ENCODE measurements around the gene TLE4. TPM values are rescaled to one million over a fixed set of nuclear protein-coding genes. Genes with fewer than 3 reads are reported as not detected.

Gene TLE4
- total and polyA plus RNA-seq, 2 experiments from 2014 or later = 29.6 to 38.4 TPM

DNA sequence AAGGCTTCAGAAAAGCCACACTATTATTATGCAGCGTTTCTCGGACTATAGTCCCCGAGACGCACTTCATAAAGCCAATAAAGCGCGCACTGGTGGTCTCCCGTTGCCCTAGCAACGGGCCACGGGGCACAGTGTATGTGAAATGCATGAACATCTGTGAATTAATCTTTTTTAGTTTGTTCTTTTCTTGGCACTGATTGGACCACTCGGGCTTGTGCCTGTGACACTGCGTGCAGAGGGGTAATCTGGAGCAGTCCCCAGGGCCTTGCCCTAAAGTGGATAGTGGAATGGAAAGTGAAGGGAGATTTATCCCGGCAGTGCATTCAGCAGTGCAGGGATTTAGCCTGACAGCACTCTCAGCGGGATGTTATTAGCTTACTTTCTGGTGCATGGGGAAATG, 92.1 kb downstream of the TLE4 start:
- DNase-seq (ENCODE audit: low spot score) = no peak
- Histone ChIP-seq H3K27ac (no peak overlapping the region), H3K4me1 (ENCODE audit: insufficient read depth) (peaks cover 18% of the 10 kb centered on the region), H4K20me1 (ENCODE audit: insufficient read depth, poor library complexity, severe bottlenecking) (no peaks in the 10 kb centered on the region), H3K27me3 (no peaks in the 10 kb centered on the region), H3K9me2 (replicated peaks; ENCODE audit: insufficient read depth) (no peaks in the 10 kb centered on the region), H3K4me2 (peak overlapping the region; percentile 29), H3K36me3 (replicated peaks; ENCODE audit: insufficient read depth, low read depth) (no peaks in the 10 kb centered on the region), H2AFZ (no peak overlapping the region), H3K79me2 (peaks cover 4% of the 10 kb centered on the region), H3K9me3 (ENCODE audit: low read depth) (no peaks in the 10 kb centered on the region), H3K4me3 (no peak overlapping the region)
- TF ChIP-seq EZH2phosphoT487 (IDR thresholded peaks at IDR 0.05; ENCODE audit: low read depth, severe bottlenecking, unreplicated experiment) (no peak), EZH2 (IDR thresholded peaks at IDR 0.05; ENCODE audit: borderline replicate concordance) (no peak), CTCF (IDR thresholded peaks at IDR 0.05; ENCODE audit: poor library complexity) (no peak)
- 63% methylated on average over 13 of the region's 13 CpGs for WGBS (ENCODE audit: low lambda C conversion rate, missing lambda C conversion rate)

DNA sequence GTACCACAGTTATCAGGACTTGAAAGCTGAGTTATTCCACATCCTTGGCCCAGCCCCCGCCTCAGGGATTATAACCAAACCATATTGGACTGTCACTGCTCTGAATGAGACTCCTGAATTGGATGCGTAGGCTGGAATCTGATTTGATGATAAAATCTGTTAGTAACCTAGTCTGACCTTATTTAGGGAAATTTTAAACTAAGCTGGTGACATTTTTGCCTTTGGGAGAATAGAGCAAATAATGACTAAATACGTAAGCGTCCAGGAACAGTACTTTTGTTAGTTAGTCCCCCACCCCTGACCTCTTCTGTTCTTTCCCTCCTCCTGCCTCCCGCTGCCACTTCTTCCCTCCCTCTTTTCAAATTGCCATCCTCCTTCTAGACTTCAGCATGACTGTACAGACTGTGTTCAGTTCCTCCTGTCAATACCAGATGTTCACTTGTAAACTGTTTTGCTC, 92.6 kb downstream of the TLE4 start:
- Histone ChIP-seq H3K4me2 (no peak overlapping the region), H3K9me3 (ENCODE audit: low read depth) (no peaks in the 10 kb centered on the region), H4K20me1 (ENCODE audit: insufficient read depth, poor library complexity, severe bottlenecking) (no peaks in the 10 kb centered on the region), H3K4me3 (no peak overlapping the region), H3K79me2 (peaks cover 4% of the 10 kb centered on the region), H3K27ac (no peak overlapping the region), H3K9me2 (replicated peaks; ENCODE audit: insufficient read depth) (no peaks in the 10 kb centered on the region), H3K36me3 (replicated peaks; ENCODE audit: insufficient read depth, low read depth) (no peaks in the 10 kb centered on the region), H3K4me1 (ENCODE audit: insufficient read depth) (peaks cover 18% of the 10 kb centered on the region), H3K27me3 (no peaks in the 10 kb centered on the region), H2AFZ (no peak overlapping the region)
- TF ChIP-seq CTCF (IDR thresholded peaks at IDR 0.05; ENCODE audit: poor library complexity) = no peak
- no peak for TF ChIP-seq EZH2 (IDR thresholded peaks at IDR 0.05; ENCODE audit: borderline replicate concordance)
- no peak for TF ChIP-seq EZH2phosphoT487 (IDR thresholded peaks at IDR 0.05; ENCODE audit: low read depth, severe bottlenecking, unreplicated experiment)
- 47% methylated on average over 5 of the region's 5 CpGs for WGBS (ENCODE audit: low lambda C conversion rate, missing lambda C conversion rate)
- DNase-seq (ENCODE audit: low spot score) = no peak

- no peak overlapping the region for H3K4me3 ChIP-seq
- peaks cover 18% of the 10 kb centered on the region for H3K4me1 ChIP-seq (ENCODE audit: insufficient read depth)
- DNase-seq (ENCODE audit: low spot score) = no peak
- H3K27me3 ChIP-seq = no peaks in the 10 kb centered on the region
- peaks cover 4% of the 10 kb centered on the region for H3K79me2 ChIP-seq
- TF ChIP-seq EZH2phosphoT487 (IDR thresholded peaks at IDR 0.05; ENCODE audit: low read depth, severe bottlenecking, unreplicated experiment) (no peak), CTCF (IDR thresholded peaks at IDR 0.05; ENCODE audit: poor library complexity) (no peak), EZH2 (IDR thresholded peaks at IDR 0.05; ENCODE audit: borderline replicate concordance) (no peak)
- no peak overlapping the region for H3K4me2 ChIP-seq
- H3K27ac ChIP-seq = no peak overlapping the region
- no peaks in the 10 kb centered on the region for H3K36me3 ChIP-seq (replicated peaks; ENCODE audit: insufficient read depth, low read depth)
- no peaks in the 10 kb centered on the region for H3K9me3 ChIP-seq (ENCODE audit: low read depth)
- H2AFZ ChIP-seq = no peak overlapping the region
- no peaks in the 10 kb centered on the region for H3K9me2 ChIP-seq (replicated peaks; ENCODE audit: insufficient read depth)
- WGBS (ENCODE audit: low lambda C conversion rate, missing lambda C conversion rate) = 38% methylated on average over 8 of the region's 8 CpGs
- no peaks in the 10 kb centered on the region for H4K20me1 ChIP-seq (ENCODE audit: insufficient read depth, poor library complexity, severe bottlenecking)
Observed at GRCh38 chr9:79665369-79665768, 93.6 kb downstream of the TLE4 start.

GRCh38 chr9:79665931-79666330, 94.2 kb downstream of the TLE4 start:
- H3K9me2 ChIP-seq (replicated peaks; ENCODE audit: insufficient read depth) = no peaks in the 10 kb centered on the region
- no peak for TF ChIP-seq CTCF (IDR thresholded peaks at IDR 0.05; ENCODE audit: poor library complexity)
- TF ChIP-seq EZH2 (IDR thresholded peaks at IDR 0.05; ENCODE audit: borderline replicate concordance) = no peak
- no peak for TF ChIP-seq EZH2phosphoT487 (IDR thresholded peaks at IDR 0.05; ENCODE audit: low read depth, severe bottlenecking, unreplicated experiment)
- no peak overlapping the region for H3K4me3 ChIP-seq
- no peaks in the 10 kb centered on the region for H3K36me3 ChIP-seq (replicated peaks; ENCODE audit: insufficient read depth, low read depth)
- no peak overlapping the region for H2AFZ ChIP-seq
- no peak overlapping the region for H3K4me2 ChIP-seq
- no peak overlapping the region for H3K27ac ChIP-seq
- peaks cover 18% of the 10 kb centered on the region for H3K4me1 ChIP-seq (ENCODE audit: insufficient read depth)
- H3K79me2 ChIP-seq = peaks cover 4% of the 10 kb centered on the region
- 96% methylated on average over 2 of the region's 2 CpGs for WGBS (ENCODE audit: low lambda C conversion rate, missing lambda C conversion rate)
- H3K9me3 ChIP-seq (ENCODE audit: low read depth) = no peaks in the 10 kb centered on the region
- no peak for DNase-seq (ENCODE audit: low spot score)
- no peaks in the 10 kb centered on the region for H4K20me1 ChIP-seq (ENCODE audit: insufficient read depth, poor library complexity, severe bottlenecking)
- no peaks in the 10 kb centered on the region for H3K27me3 ChIP-seq
